ENCODE measurements around the gene SLFNL1.
A peak's percentile ranks its signal among the peaks of the same experiment; 100 is the strongest.

The SLFNL1 gene

DNA sequence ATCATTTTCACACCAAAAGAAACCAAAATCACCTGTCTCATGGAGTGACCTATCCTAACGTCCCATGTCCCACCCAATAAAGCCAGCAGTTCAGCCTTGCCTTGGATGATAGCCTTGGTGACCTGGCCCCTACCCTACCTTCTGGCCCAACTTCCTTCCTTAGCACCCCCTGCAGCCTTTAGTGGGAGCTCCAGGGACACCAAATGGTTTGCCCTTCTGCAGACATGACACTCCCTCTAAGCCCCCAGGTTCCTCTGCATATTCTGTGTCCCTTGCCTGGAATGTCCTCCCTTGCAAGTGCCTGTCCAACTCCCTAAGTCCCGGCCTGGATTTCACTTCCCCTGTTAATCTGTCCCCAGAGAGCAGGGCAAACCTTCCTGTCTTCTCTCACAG is 2.2 kb downstream of the SLFNL1 start:
- no peak for DNase-seq

DNA sequence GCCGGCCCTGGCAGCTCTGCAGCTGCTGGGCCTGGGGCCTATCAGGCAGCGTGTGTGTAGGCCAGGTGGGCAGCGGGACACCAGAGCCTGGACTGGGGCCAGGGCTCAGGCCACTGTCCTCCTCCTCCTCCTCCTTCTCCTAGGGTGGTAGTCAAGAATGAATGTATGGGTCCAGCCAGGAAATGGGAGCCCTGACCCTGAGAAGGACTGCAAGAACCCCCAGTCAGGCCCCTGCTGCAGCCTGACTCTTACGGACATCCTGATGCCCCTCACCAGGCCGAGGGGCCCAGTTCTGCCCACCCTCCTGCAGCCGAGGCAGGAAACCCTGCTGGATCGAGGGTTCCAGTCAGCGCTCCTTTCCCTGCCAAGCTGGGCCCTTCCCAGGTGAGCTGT is 3.5 kb downstream of the SLFNL1 start:
- DNase-seq, result no peak

DNA sequence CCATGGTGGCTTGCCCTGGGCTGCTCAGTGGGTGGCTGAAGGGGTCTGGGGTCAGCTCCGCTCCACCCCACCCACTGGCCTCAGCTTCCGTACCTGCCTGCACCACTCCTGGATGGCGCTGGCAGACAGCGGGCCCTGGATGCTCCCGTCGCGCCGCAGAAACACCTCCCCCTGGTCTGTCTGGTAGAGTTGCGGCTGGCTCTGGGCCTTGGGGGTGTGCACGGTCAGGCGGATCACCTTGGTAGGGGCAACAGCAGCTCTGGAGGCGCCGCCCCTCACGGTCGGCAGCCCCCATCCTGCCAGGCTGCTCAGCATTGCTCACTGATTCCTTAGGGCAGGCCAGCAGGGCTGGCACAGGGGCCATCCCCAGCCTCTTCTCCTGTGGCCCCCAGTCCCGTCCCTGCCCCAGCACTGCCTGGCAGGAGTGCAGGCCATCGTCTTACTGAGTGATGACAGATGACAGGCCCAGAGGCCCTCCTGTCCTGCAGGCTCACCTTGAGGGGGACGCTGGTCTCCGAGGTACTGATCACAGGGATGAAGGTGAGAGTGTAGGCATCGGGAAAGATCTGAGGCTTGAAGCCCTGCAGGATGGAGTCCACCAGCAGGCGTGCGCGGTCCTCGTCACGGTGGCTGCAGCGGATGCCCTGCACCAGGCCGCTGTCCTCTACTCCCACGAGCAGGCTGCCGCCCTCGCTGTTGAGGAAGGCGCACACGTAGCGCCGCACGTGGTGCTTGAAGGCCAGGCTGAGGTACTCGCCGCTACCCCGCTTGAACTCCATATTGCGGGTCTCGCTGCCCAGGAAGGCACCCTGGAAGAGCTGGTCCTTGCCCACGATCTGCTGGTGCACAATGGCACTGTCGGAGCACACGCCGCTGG is 4.1 kb downstream of the SLFNL1 start:
- DNase-seq, result no peak

DNA sequence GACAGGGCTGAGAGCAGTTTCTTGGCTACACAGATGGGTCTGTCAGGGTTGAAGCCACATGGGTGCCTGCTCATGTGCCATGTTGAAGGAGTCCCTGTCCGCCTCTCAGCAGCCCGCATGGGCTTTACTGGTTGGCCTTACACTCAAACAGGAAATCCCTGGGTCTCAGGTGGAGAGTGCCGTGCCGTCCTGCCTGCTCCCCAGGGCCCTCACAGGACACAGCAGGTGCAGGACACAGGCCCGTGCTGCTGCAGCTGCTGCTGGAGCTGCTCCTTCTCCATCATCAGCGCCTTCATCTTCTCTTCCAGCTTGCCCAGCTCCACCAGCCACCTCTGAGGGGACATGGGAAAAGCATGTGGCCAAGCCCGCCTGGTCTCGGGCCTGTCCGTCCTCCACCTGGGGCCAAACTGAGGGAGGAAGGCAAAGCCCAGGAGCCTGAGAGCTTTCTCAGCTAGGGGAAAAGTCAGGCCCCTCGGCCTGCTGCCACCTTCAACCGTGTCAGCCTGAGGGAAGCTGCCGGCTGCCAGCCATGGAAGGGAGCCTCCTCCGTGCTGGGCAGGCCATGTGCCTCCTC is 5.5 kb downstream of the SLFNL1 start:
- no peak for DNase-seq

DNA sequence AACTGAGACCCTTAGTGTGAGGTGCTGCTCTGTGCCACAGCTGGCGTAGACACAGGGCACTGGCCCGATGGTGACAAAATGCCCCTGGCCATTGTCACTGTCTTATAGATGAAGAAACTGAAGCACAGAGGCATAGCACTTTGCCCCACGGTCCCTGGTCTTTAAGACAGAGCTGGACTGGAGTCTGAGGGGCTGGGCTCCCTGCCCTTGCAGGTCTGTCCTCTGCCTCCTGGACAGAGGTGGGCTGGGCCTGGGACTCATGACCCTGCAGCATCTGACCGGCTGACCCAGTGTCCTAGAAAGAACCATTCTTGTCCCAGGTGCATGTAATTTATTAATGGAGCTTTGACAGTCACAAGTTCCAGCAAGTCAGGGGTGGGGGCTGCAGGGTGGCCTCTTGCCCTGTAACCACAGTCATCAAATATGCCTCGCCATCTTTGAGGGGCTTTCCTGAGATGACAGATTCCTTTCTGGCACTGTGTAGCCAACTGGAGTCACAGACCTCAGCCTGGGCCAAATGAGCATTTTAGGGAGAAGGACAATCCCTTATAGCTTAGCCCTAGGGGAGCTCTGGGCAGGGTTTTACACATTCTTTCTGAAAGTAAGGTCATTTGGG is 6.1 kb downstream of the SLFNL1 start:
- no peak for DNase-seq

DNA sequence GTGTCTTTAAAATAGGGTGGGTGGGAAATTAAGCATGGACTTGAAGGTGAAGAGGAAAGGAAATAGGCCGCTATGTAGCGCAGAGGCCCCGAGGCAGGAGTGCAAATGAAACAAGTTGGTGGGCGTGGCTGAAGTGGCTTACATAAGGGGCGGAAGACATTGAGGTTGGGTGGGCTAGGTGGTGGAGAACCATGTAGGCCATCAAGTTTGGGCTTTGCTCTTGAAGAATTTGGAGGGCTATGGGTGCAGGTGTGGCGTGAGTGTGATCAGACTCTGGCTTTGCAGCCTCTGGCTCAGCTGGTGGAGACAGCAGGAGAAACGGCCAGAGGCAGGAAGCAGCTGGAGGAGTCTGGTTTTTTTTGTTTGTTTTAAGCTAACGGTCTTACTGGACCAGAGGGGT is 6.7 kb downstream of the SLFNL1 start:
- DNase-seq, result no peak

- no peak for DNase-seq
These were observed 7.7 kb downstream of the SLFNL1 start for GRCh38 chr1:41013796-41014195.

- DNase-seq, result no peak
These were observed 8.5 kb downstream of the SLFNL1 start for GRCh38 chr1:41013024-41013423.

- DNase-seq, result no peak
These were observed 11.2 kb downstream of the SLFNL1 start for GRCh38 chr1:41010345-41010744.

- no peak for DNase-seq
These were observed 12.1 kb downstream of the SLFNL1 start for GRCh38 chr1:41009466-41009865.

GRCh38 chr1:41006942-41007865 is 14.3 kb downstream of the SLFNL1 start:
- DNase-seq, result no peak

- no peak for DNase-seq
These were observed 15.6 kb downstream of the SLFNL1 start for GRCh38 chr1:41005876-41006275.

DNA sequence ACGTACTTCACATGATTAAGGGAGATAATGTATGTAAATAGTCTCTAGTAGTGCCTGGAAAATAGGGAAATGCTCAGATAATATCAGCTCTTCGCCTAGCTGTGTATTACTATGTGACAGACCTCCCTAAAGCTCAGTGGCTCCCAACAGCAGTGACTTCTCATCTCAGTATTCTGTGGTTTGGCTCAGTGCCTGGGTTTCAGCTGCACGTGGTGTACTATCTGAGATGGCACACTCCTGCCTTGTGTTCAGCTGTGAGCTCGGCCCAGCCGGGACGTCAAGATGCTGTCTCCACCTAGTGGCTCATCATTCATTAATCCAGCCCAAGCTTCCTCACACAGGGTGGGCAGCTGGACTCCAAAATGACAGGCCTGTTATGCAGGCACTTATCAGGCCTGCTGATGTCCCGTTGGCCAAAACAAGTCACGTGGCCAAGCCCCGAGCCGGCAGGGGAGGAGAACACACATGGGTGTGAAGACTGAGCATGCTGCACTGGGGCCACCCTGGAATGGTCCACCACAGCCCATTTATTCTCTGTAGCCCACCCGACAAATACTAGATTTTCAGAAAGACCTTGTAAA is 17.8 kb downstream of the SLFNL1 start:
- DNase-seq, result peak; percentile 87

DNA sequence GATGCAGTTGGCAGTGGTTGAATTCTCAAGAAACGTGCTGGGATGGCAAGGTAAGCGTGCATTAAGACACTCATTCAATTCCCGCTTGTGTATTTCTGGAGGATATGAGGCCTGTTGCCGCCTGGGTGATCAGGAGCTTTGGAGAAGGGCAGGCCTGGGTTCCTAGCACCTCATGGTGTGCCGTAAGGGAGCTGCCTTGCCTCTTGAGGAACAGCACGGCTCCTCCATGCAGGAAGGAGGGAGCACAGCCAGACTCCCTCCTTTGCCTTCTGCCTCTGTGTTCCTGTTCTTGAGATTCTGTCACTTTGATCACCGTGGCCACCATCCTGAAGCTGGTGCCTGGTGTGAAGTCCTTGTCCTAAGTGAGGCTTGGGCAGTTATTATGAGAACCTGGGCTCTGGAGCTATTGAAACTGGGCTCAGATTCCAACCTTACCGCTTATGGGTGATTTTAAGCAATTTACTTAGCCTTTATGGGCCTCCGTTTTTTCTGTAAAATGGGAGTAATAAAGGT is 18.3 kb downstream of the SLFNL1 start:
- no peak for DNase-seq

DNA sequence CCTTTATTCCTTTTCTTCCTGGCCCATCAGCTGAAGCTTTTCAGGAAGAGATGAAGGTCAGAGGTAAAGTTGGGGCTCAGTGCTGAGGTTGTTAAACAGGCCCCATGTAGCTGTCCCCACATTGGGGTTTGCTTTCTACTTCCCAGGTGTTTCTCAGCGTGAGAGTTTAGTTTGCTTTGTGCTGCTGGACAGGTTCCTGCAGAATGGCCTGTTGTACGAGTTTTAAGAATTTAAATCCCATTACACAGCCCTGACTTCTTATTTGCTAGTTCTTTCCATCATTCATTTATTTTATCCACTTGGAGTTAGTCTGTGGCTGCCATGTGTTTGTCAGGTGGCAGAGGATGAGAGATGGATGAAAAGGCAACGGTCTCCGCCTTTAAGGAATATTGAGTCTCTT is 22.9 kb downstream of the SLFNL1 start:
- no peak for DNase-seq

- DNase-seq, result no peak
These were observed 24.4 kb downstream of the SLFNL1 start for GRCh38 chr1:40997096-40997495.

DNA sequence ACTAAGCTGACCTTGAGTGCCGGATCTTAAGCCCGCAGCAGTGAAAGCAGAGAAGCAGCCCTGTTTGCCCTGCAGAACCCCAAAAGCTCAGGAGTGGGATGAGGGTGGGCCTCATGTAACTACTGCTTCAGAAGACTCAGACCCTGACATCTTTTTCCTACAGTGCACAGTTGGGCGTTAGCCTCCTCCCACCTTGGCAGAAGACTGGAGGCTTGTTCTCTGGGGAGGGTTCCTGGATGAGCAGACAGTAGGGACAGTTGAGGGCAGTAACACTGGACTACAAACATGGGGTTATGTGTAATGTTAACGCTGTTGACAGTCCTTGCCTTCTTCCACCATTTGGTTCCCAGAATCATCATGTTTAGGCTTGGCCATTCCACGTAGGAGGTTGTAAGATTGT is 32.5 kb downstream of the SLFNL1 start:
- DNase-seq, result no peak

DNA sequence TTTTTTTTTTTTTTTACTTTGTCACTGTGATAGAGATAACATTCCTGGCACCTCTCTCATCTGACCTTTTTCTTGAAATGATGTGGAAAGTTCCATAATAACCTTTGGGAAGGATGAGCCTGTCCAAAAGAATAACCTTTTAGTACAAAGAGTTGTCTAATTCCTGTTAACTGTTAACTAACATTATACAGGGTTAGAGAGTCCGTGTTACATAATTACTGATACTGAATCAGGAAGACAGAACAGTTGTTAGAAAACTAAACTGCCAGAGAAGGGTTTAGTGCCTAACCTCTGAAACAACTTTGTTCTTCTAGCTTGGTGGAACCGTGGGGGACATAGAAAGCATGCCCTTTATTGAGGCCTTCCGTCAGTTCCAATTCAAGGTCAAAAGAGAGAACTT is 33.2 kb downstream of the SLFNL1 start:
- no peak for DNase-seq

DNA sequence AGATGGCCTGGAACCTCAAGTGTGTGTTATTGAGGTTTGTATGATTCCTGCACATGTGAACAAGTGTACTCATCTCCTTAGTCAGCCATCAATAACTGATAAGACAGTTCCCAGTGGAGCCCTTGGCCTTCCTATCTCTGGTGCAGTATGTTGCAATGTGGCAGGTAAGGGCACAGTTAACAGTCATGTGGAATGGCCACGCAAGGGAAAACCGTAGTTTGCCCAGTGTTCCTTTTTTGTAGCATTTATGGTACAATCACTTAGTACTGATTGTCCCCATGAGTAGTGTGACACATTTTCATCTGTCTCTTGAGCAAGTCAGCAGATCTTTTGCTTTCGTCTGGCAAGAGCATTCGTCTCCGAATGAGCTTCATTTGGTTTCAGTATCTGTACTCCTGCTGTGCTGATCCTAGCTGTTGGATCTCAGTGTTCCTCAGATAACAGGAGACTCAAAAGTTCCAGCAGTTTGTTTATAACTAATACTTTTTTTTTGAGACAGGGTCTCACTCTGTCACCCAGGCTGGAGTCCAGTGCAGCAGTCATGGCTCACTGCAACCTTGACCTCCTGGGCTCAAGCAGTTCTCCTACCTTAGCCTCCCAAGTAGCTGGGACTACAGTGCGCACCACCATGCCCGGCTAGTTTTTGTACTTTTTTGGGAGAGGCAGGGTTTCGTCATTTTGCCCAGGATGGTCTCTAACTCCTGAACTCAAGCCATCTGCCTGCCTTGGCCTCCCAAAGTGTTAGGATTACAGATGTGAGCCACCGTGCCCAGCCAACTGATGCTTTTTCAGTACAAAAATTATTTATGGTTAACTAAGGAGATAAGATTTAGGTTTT is 33.9 kb downstream of the SLFNL1 start:
- no peak for DNase-seq

DNA sequence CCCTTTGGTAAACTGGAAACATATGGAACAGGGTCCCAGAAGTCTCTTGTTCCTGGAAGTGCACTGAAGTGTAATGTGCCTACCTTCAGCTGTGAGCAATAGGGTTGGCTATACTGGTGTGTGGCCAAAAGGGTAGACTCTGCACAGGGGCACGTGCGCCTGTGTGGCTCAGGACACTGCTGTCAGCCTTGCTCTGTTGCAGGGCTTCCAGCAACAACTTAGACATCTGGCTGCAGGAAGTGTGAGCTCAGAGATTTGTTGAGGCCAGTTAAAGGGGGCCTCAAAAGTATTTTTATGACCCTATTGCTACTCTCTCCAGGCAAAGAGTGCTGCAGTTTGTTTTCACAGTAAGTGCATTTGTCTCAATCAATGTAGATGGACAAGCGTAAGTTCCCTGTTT is 34.6 kb downstream of the SLFNL1 start:
- DNase-seq, result no peak

DNA sequence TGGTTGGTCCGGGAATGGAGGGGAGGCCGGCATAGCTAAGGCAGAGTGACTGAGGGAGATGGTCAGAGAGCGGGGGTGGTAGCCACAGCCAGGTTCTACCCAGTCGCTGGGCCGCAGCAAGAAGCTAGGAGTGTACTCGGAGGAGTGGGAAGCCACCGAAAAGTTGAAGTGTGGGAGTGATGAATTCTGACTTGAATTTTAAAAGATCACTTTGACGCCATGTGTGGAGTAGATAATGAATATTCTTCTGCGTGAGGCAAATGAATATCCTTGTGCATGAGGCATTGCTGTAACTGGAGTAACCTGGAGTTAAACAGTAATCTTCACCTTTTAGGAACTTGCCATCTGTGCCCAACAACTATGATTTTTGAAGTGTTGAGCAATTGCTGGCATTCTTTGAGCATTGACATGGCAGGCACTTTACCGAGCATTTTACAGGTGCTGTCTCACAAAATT is 35.2 kb downstream of the SLFNL1 start:
- DNase-seq, result no peak

DNA sequence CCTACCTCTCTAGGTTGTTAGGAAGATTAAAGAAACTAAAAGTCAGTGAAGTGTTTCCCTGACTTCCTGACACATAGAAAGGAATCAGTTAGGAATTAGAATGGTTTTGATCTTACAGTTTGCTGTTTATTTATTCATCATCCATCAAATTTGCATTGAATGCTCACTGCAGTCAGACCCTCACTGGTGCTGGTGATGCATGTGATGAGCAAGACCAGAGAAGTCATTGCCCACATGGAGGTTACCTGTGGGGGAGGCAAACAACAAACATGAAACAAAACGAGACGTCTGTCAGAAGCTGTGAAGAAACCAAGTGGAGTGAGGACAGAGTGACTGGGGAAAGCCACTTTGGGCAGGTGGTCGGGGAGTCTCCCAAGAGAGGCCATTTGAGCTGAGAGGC is 35.6 kb downstream of the SLFNL1 start:
- no peak for DNase-seq
